ENCODE results near the gene RAB35. TPM values are rescaled to one million over a fixed set of nuclear protein-coding genes. Genes with fewer than 3 reads are reported as not detected.

RAB35 gene
- total and polyA plus RNA-seq, 9 donors, result 14.1 to 48.5 (median 39.3) TPM

DNA sequence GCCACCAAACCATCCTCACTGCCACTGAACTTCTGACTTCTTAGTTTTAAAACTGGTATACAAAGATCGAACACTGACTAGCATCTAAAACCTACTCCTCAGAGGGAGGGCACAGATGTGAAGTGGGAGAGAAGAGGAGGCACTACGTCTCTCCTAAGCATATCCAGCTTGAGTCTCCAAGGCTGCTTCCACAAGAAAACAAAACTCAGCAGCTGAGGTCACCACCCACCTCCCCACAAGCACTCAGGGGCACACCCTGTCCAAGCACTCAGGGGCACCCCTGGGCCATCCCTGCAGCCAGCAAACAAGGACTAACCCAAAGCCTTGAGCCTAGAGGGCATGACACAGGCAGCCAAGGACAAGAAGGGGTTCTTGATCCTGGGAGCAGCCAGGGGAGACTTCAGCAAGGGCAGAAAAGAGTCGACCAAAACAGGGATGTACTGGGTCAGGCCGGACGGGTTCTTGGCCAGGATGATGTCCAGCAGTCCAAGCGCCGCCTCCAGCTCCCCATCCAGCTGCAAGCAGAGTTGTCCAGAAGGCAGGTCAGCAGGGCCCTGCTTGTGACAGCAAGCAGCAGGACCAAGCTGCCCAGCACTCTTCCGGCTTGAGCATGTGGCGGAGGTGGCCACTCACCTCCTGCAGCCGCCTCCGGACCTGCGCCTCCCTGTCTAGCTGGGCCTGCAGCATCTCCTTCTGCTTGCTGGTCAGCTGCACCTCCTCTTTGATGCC is 43.1 kb upstream of the RAB35 start:
- no peak for DNase-seq
- Histone ChIP-seq H3K27ac (no peak overlapping the region), H3K4me1 (ENCODE audit: insufficient read depth) (no peaks in the 10 kb centered on the region), H3K9me3 (no peaks in the 10 kb centered on the region), H3K36me3 (no peaks in the 10 kb centered on the region), H3K4me3 (no peak overlapping the region), H3K27me3 (no peaks in the 10 kb centered on the region)
- WGBS, 3 donors, result 75 to 80% (median 80%) methylated on average over 12 of the region's 12 CpGs
- TF ChIP-seq, protein P1, sequence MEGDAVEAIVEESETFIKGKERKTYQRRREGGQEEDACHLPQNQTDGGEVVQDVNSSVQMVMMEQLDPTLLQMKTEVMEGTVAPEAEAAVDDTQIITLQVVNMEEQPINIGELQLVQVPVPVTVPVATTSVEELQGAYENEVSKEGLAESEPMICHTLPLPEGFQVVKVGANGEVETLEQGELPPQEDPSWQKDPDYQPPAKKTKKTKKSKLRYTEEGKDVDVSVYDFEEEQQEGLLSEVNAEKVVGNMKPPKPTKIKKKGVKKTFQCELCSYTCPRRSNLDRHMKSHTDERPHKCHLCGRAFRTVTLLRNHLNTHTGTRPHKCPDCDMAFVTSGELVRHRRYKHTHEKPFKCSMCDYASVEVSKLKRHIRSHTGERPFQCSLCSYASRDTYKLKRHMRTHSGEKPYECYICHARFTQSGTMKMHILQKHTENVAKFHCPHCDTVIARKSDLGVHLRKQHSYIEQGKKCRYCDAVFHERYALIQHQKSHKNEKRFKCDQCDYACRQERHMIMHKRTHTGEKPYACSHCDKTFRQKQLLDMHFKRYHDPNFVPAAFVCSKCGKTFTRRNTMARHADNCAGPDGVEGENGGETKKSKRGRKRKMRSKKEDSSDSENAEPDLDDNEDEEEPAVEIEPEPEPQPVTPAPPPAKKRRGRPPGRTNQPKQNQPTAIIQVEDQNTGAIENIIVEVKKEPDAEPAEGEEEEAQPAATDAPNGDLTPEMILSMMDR (IDR thresholded peaks at IDR 0.05), result no peak
- TF ChIP-seq POLR2A (IDR thresholded peaks at IDR 0.05) (no peak), EP300 (IDR thresholded peaks at IDR 0.05) (no peak)
- intact Hi-C loops (cut with DNase I), result no loop called here

DNA sequence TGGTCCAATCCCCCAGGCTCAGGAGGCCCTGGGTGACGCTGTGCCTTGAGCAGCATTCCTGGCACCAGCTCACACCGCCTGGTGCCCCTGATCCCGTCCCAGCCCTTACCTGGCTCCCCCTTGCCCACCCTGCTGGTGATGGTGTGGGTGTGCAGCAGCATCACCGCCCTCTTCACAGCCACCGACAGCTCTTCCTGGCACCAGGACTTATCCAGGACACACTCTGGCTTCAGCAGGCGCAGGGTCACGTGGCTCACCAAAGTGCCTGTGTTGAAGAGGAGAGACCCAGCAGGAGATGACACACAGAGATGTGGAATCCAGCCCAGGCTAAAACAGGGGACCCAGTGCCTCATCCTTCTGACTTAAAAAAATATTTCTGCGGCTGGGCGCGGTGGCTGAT is 41.8 kb upstream of the RAB35 start:
- WGBS, 3 donors, result 93 to 96% (median 95%) methylated on average over 10 of the region's 10 CpGs
- intact Hi-C loops (cut with DNase I), result no loop called here

DNA sequence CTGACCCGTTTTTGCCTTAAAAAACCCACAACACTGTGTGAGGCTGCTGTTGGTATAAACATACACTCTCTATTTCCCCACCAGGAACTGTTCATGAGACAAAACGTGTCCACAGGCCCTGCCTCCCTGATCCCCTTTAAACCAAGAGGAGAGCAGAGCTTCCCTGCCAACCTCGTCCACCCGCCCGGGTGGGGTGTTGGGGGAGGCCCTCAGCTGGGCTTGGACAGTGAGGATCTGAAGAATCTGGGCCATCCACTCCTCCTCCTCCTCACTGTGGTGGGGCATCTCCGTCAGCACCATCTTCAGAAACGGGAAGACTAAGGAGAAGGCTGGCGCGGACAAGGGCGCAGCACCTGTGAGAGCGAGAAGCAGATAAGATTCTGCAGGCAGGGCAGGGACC is 41.1 kb upstream of the RAB35 start:
- Histone ChIP-seq H3K4me1 (ENCODE audit: insufficient read depth) (no peaks in the 10 kb centered on the region), H3K9me3 (no peaks in the 10 kb centered on the region), H3K27me3 (no peaks in the 10 kb centered on the region), H3K4me3 (no peak overlapping the region), H3K36me3 (no peaks in the 10 kb centered on the region), H3K27ac (no peak overlapping the region)
- 81 to 87% (median 83%) methylated on average over 11 of the region's 11 CpGs for WGBS, 3 donors
- TF ChIP-seq POLR2A (IDR thresholded peaks at IDR 0.05), result no peak
- TF ChIP-seq EP300 (IDR thresholded peaks at IDR 0.05), result no peak
- TF ChIP-seq, protein P1 (IDR thresholded peaks at IDR 0.05), result no peak
- DNase-seq, result no peak
- intact Hi-C loops (cut with DNase I), result no loop called here

More for the DNA sequence above, 41.8 kb upstream of the RAB35 start:
- no peaks in the 10 kb centered on the region for H3K36me3 ChIP-seq
- TF ChIP-seq POLR2A (IDR thresholded peaks at IDR 0.05), result no peak
- TF ChIP-seq EP300 (IDR thresholded peaks at IDR 0.05), result no peak
- TF ChIP-seq, protein P1 (IDR thresholded peaks at IDR 0.05), result no peak
- H3K27me3 ChIP-seq, result no peaks in the 10 kb centered on the region
- H3K9me3 ChIP-seq, result no peaks in the 10 kb centered on the region
- DNase-seq, result no peak
- no peaks in the 10 kb centered on the region for H3K4me1 ChIP-seq (ENCODE audit: insufficient read depth)
- no peak overlapping the region for H3K4me3 ChIP-seq
- H3K27ac ChIP-seq, result no peak overlapping the region

DNA sequence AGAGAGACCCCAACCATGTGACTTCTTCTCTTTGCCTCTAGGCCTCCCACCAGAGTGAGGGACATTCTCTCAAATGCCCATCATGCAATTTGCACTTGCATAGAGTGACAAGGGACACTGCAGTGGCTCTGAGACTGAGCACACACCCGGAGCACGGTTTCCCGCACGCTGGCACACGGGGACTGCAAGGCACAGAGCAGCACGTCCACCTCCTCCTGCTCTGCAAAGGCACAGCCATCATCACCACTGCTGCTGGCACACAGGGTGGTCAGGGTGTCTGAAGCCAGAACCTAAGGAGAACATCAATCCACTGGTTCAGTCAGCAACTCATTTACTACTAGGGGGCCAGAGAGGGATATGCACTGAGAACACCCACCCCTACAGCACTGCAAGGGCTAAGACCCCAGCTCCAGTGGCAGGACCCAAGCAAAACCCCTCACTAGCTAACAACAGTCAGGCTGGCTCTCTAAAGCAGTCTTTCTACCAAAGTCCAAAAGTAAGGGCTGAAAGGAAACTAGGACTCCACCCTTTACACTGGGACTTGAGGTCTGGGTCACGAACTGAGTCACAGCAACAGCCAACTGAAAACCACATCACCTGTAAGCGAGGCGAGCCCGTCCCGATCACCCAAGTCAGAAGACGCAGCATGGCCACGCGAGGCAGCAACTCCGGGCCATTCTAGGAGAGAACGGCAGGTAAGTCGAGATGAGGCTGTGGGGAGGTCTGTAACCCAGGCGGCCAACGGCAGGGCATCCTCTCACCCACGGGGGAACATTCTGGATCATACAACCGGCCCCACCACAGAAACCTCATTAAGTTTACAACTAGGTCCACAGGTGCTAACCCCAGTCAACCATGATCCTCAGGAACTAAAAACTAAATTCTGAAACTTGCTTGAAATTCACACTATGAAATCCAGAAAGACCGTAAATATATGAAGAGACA is 40.0 kb upstream of the RAB35 start:
- DNase-seq, result no peak
- intact Hi-C loops (cut with DNase I), result no loop called here
- Histone ChIP-seq H3K36me3 (no peaks in the 10 kb centered on the region), H3K27me3 (no peaks in the 10 kb centered on the region), H3K27ac (no peak overlapping the region), H3K4me3 (no peak overlapping the region), H3K4me1 (ENCODE audit: insufficient read depth) (no peaks in the 10 kb centered on the region), H3K9me3 (no peaks in the 10 kb centered on the region)
- TF ChIP-seq POLR2A (IDR thresholded peaks at IDR 0.05), result no peak
- TF ChIP-seq, protein P1 (IDR thresholded peaks at IDR 0.05), result no peak
- no peak for TF ChIP-seq EP300 (IDR thresholded peaks at IDR 0.05)
- WGBS, 3 donors, result 91 to 93% (median 91%) methylated on average over 22 of the region's 22 CpGs

Measured in ovary (tissue), 9 donors.